ENCODE data around the gene BCL2. TPM values are rescaled to one million over a fixed set of nuclear protein-coding genes. Genes with fewer than 3 reads are reported as not detected.
A peak's percentile ranks its signal among the peaks of the same experiment; 100 is the strongest.

BCL2 gene
- 15.4 TPM for polyA plus RNA-seq (2012; ENCODE audit: insufficient read depth, insufficient read length, low read depth)

GRCh38 chr18:63319383-63320122 lies at the start of gene BCL2:
Gene BCL2 (minus strand): TSS chr18:63319769.
- DNase-seq: peak; percentile 31
- Histone ChIP-seq H3K9me3 (no peaks in the 10 kb centered on the region), H3K4me3 (ENCODE audit: low read depth, low read length) (peak within 1 kb of the TSS; percentile 84), H3K36me3 (no peaks in the 10 kb centered on the region), H3K27me3 (no peaks in the 10 kb centered on the region), H3K4me1 (peaks cover 5% of the 10 kb centered on the region)
- no peak for TF ChIP-seq CTCF (IDR thresholded peaks at IDR 0.05; ENCODE audit: low read depth, low read length)

DNA sequence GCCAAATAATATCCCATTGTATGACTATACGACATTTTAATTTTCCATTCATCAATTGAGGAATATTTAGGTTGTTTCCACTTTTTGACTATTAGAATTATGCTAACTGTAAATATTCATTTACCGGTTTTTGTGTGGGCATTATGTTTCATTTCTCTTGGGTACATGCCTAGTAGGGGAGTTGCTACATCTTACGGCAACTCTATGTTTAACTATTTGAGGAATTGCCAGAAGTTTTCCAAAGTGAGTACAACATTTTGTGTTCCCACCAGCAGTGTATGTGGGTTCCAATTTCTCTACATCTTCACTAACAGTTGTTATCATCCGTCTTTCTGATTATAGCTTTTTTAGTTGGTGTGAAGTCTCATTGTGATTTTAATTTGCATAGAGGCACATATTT lies 49.0 kb upstream of the BCL2 start:
- no peak for DNase-seq
- no peaks in the 10 kb centered on the region for H3K4me1 ChIP-seq
- H3K27me3 ChIP-seq: no peaks in the 10 kb centered on the region
- no peak overlapping the region for H3K4me3 ChIP-seq (ENCODE audit: low read depth, low read length)
- no peak for TF ChIP-seq CTCF (IDR thresholded peaks at IDR 0.05; ENCODE audit: low read depth, low read length)
- no peaks in the 10 kb centered on the region for H3K9me3 ChIP-seq
- H3K36me3 ChIP-seq: no peaks in the 10 kb centered on the region

GRCh38 chr18:63367053-63367953 lies 47.7 kb upstream of the BCL2 start, which contains the start of gene KDSR:
Gene KDSR (minus strand): TSS chr18:63367206. CDS start chr18:63367118, 88 bp downstream.
- peak within 1 kb of the TSS; percentile 74 for H3K4me3 ChIP-seq (ENCODE audit: low read depth, low read length)
- peak; percentile 92 for DNase-seq
- H3K4me1 ChIP-seq: no peaks in the 10 kb centered on the region
- H3K27me3 ChIP-seq: no peaks in the 10 kb centered on the region
- no peak for TF ChIP-seq CTCF (IDR thresholded peaks at IDR 0.05; ENCODE audit: low read depth, low read length)
- no peaks in the 10 kb centered on the region for H3K9me3 ChIP-seq
- H3K36me3 ChIP-seq: no peaks in the 10 kb centered on the region

DNA sequence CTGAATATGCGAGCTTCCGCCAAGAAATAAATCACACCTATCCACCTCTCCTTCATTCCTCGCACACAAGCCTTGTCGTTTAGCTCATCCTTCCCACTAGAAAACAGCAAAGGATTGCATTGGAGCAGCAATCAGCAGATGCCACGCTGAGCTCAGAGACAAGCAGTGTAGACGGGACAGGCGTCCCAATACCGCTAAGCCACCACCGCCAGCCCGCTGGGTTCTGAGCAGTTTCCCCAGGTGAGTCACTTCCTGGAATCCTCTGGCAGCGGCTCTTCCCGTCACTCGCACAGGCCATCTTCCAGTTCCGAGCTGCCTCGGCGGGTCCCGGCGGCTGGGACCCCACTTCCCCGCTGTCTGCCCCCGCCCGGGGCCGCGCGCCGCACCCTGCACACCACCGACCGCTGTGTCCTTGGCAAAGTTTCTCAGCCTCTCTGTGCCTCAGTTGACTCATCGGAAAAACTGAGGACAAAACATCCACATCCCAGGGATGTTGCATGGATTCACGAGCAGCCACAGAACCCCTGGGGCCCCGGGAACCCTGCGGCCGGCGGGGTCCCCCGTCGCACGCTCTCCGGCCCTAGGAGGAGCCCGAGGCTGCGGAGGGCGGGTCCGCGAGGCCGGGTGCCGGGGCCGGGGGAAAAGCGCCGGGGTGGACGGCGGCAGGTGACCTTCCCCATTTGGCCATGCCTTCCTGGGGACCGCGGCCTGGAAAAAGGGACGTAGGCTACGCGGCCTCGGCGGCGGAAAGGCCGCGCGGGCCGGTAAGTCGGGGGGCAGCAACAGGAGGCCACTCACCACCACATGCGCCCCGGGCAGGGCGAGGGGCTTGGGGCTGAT lies 46.9 kb upstream of the BCL2 start:
- Histone ChIP-seq H3K27me3 (no peaks in the 10 kb centered on the region), H3K9me3 (no peaks in the 10 kb centered on the region), H3K4me1 (no peaks in the 10 kb centered on the region), H3K36me3 (no peaks in the 10 kb centered on the region), H3K4me3 (ENCODE audit: low read depth, low read length) (peak overlapping the region; percentile 70)
- TF ChIP-seq CTCF (IDR thresholded peaks at IDR 0.05; ENCODE audit: low read depth, low read length): no peak
- peak; percentile 16 for DNase-seq

DNA sequence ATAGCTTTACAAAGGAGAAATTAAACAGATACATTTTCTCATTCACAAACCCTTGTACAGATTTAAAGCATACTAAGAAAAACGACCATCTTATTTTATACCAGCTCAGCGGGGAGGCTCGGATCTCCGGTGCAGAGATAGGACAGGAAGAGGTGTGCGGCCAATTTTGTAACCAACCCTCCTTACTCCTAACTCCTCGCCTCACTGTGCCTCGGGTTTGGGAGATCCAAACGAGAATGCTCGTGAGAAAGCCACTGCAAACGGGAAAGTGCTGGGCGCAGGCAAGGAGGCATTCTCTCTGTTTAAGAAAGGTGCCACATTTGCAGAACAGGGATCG lies 46.3 kb upstream of the BCL2 start:
- Histone ChIP-seq H3K4me3 (ENCODE audit: low read depth, low read length) (peak overlapping the region; percentile 70), H3K36me3 (no peaks in the 10 kb centered on the region), H3K9me3 (no peaks in the 10 kb centered on the region), H3K4me1 (no peaks in the 10 kb centered on the region), H3K27me3 (no peaks in the 10 kb centered on the region)
- DNase-seq: no peak
- TF ChIP-seq CTCF (IDR thresholded peaks at IDR 0.05; ENCODE audit: low read depth, low read length): no peak

All from BE2C (cell line).